Mesendoderm (in vitro differentiated cells): ENCODE measurements around the gene EXD2.

Experiments used
- DNase-seq: peaks from one replicate; pipeline ENCODE4 v3.0.0; 2013
- H2AK5ac ChIP-seq: 2 replicates; pipeline ENCODE4 v1.6.1; 2013; ENCODE audit warnings: low read length, inconsistent platforms
- H2BK120ac ChIP-seq: 2 replicates; pipeline ENCODE4 v1.6.1; 2013; ENCODE audit warnings: low read depth, mild to moderate bottlenecking, low read length, moderate library complexity, mixed read lengths
- H2BK15ac ChIP-seq: replicated peaks from 2 replicates; pipeline ENCODE4 v1.6.1; 2013; ENCODE audit warnings: low read depth, mild to moderate bottlenecking, moderate library complexity
- H2BK5ac ChIP-seq: 2 replicates; pipeline ENCODE4 v1.6.1; 2013; ENCODE audit warnings: low read length, inconsistent platforms
- H3K18ac ChIP-seq: 2 replicates; pipeline ENCODE4 v1.6.1; 2013; ENCODE audit warnings: mild to moderate bottlenecking, low read length, mixed read lengths
- H3K23ac ChIP-seq: one replicate; pipeline ENCODE4 v1.6.1; 2013; ENCODE audit warnings: low read length
- H3K27ac ChIP-seq: 2 replicates; pipeline ENCODE4 v1.5.1; 2013; ENCODE audit warnings: low read depth, mild to moderate bottlenecking, inconsistent platforms, low read length, moderate library complexity
- H3K27me3 ChIP-seq: 2 replicates; pipeline ENCODE4 v1.6.1; 2013; ENCODE audit warnings: low read length, control low read depth, mild to moderate bottlenecking, inconsistent platforms; ENCODE audit not compliant: insufficient read depth, poor library complexity
- H3K36me3 ChIP-seq: 2 replicates; pipeline ENCODE4 v1.6.1; 2013; ENCODE audit warnings: low read length, inconsistent platforms; ENCODE audit not compliant: control insufficient read depth, insufficient read depth
- H3K4ac ChIP-seq: one replicate; pipeline ENCODE4 v1.6.1; 2013; ENCODE audit warnings: low read depth, mild to moderate bottlenecking, low read length, moderate library complexity
- H3K4me1 ChIP-seq: 2 replicates; pipeline ENCODE4 v1.6.1; 2013; ENCODE audit warnings: low read depth, low read length, inconsistent platforms; ENCODE audit not compliant: control insufficient read depth
- H3K4me2 ChIP-seq: 2 replicates; pipeline ENCODE4 v1.6.1; 2013; ENCODE audit warnings: low read length
- H3K4me3 ChIP-seq: 2 replicates; pipeline ENCODE4 v1.5.1; 2013; ENCODE audit warnings: mild to moderate bottlenecking, low read length
- H3K56ac ChIP-seq: one replicate; pipeline ENCODE4 v1.6.1; 2013; ENCODE audit warnings: low read length
- H3K79me1 ChIP-seq: 2 replicates; pipeline ENCODE4 v1.6.1; 2013; ENCODE audit warnings: low read length, inconsistent platforms
- H3K79me2 ChIP-seq: 2 replicates; pipeline ENCODE4 v1.6.1; 2013; ENCODE audit warnings: mild to moderate bottlenecking, low read length; ENCODE audit not compliant: control insufficient read depth, insufficient read depth
- H3K9ac ChIP-seq: 2 replicates; pipeline ENCODE4 v1.6.1; 2013; ENCODE audit warnings: low read length, inconsistent platforms
- H4K5ac ChIP-seq: one replicate; pipeline ENCODE4 v1.6.1; 2013; ENCODE audit warnings: low read length
- H4K8ac ChIP-seq: one replicate; pipeline ENCODE4 v1.6.1; 2013; ENCODE audit warnings: low read depth, mild to moderate bottlenecking, control low read depth, low read length, moderate library complexity
- WGBS: extraction: QIAGEN DNeasy Blood & Tissue Kit; methylation state at CpG from one replicate; pipeline ENCODE4 v1.1.7; 2013; ENCODE audit warnings: low lambda C conversion rate, missing lambda C conversion rate; ENCODE audit not compliant: insufficient coverage; ENCODE audit errors: extremely low coverage; 5-methylcytosine and 5-hydroxymethylcytosine counted together

EXD2 gene

GRCh38 chr14:69252851-69253250 lies 61.6 kb downstream of the EXD2 start:
- DNase-seq: no peak
- Histone ChIP-seq H4K8ac (no peak overlapping the region), H3K18ac (no peak overlapping the region), H3K79me2 (no peaks in the 10 kb centered on the region), H3K23ac (no peak overlapping the region), H2BK120ac (no peak overlapping the region), H2BK5ac (no peak overlapping the region), H3K4me2 (no peak overlapping the region), H3K27ac (no peak overlapping the region), H3K4me1 (no peaks in the 10 kb centered on the region), H3K79me1 (no peaks in the 10 kb centered on the region), H2BK15ac (no peak overlapping the region), H3K36me3 (no peaks in the 10 kb centered on the region), H3K27me3 (no peaks in the 10 kb centered on the region), H3K9ac (no peak overlapping the region), H3K4me3 (no peak overlapping the region), H2AK5ac (no peak overlapping the region), H3K56ac (no peak overlapping the region), H3K4ac (no peak overlapping the region), H4K5ac (no peak overlapping the region)
- no CpG with 5 or more reads among the region's 3 CpGs for WGBS

GRCh38 chr14:69259168-69259526 lies 67.8 kb downstream of the EXD2 start:
- Histone ChIP-seq H4K5ac (no peak overlapping the region), H2BK120ac (no peak overlapping the region), H2BK5ac (no peak overlapping the region), H3K79me2 (no peaks in the 10 kb centered on the region), H3K27me3 (peaks cover 9% of the 10 kb centered on the region), H2AK5ac (no peak overlapping the region), H3K27ac (no peak overlapping the region), H2BK15ac (no peak overlapping the region), H3K36me3 (no peaks in the 10 kb centered on the region), H3K4ac (no peak overlapping the region), H3K4me2 (peak overlapping the region; percentile 43), H3K18ac (no peak overlapping the region), H3K9ac (peak overlapping the region; percentile 41), H3K4me3 (peak overlapping the region; percentile 4), H3K56ac (peak overlapping the region; percentile 70), H3K4me1 (no peaks in the 10 kb centered on the region), H3K23ac (peak overlapping the region; percentile 4), H3K79me1 (no peaks in the 10 kb centered on the region), H4K8ac (no peak overlapping the region)
- WGBS: no CpG with 5 or more reads among the region's 14 CpGs
- DNase-seq: peak; percentile 15

GRCh38 chr14:69259527-69260189 lies 68.4 kb downstream of the EXD2 start, which contains the start of gene GALNT16:
Gene GALNT16, plus strand, starts transcription at chr14:69260158. Its CDS starts 133 bp downstream, at chr14:69260291.
- Histone ChIP-seq H3K27me3 (peaks cover 9% of the 10 kb centered on the region), H3K4me3 (peak within 1 kb of the TSS; percentile 46), H4K8ac (no peak within 1 kb of the TSS), H3K79me1 (no peaks in the 10 kb centered on the region), H3K9ac (peak within 1 kb of the TSS; percentile 57), H2BK15ac (no peak within 1 kb of the TSS), H3K23ac (peak within 1 kb of the TSS; percentile 4), H2BK5ac (no peak within 1 kb of the TSS), H3K56ac (peak within 1 kb of the TSS; percentile 81), H3K18ac (no peak within 1 kb of the TSS), H3K27ac (no peak within 1 kb of the TSS), H3K4me2 (peak within 1 kb of the TSS; percentile 99), H3K36me3 (no peaks in the 10 kb centered on the region), H3K4me1 (no peaks in the 10 kb centered on the region), H2BK120ac (no peak within 1 kb of the TSS), H2AK5ac (no peak within 1 kb of the TSS), H3K4ac (no peak within 1 kb of the TSS), H4K5ac (no peak within 1 kb of the TSS), H3K79me2 (no peaks in the 10 kb centered on the region)
- no CpG with 5 or more reads among the region's 74 CpGs for WGBS
- peak; percentile 66 for DNase-seq

GRCh38 chr14:69260190-69260860 lies 69.0 kb downstream of the EXD2 start:
- Histone ChIP-seq H3K27ac (no peak overlapping the region), H3K23ac (no peak overlapping the region), H3K4ac (no peak overlapping the region), H3K4me3 (peak overlapping the region; percentile 45), H2AK5ac (no peak overlapping the region), H3K9ac (peak overlapping the region; percentile 57), H3K4me1 (no peaks in the 10 kb centered on the region), H3K79me1 (no peaks in the 10 kb centered on the region), H2BK5ac (no peak overlapping the region), H3K18ac (no peak overlapping the region), H3K36me3 (no peaks in the 10 kb centered on the region), H3K27me3 (peaks cover 9% of the 10 kb centered on the region), H2BK15ac (no peak overlapping the region), H3K4me2 (peak overlapping the region; percentile 99), H3K79me2 (no peaks in the 10 kb centered on the region), H4K5ac (no peak overlapping the region), H4K8ac (no peak overlapping the region), H2BK120ac (no peak overlapping the region), H3K56ac (peak overlapping the region; percentile 81)
- WGBS: no CpG with 5 or more reads among the region's 78 CpGs
- DNase-seq: peak; percentile 79

- WGBS: no CpG with 5 or more reads among the region's 64 CpGs
- Histone ChIP-seq H3K18ac (no peak overlapping the region), H3K27ac (no peak overlapping the region), H3K4me3 (no peak overlapping the region), H3K4ac (no peak overlapping the region), H3K36me3 (no peaks in the 10 kb centered on the region), H3K79me1 (no peaks in the 10 kb centered on the region), H2BK5ac (no peak overlapping the region), H3K4me2 (peak overlapping the region; percentile 99), H3K9ac (no peak overlapping the region), H4K8ac (no peak overlapping the region), H3K56ac (peak overlapping the region; percentile 70), H2BK15ac (no peak overlapping the region), H3K27me3 (peaks cover 9% of the 10 kb centered on the region), H3K23ac (no peak overlapping the region), H4K5ac (no peak overlapping the region), H3K79me2 (no peaks in the 10 kb centered on the region), H2AK5ac (no peak overlapping the region), H2BK120ac (no peak overlapping the region), H3K4me1 (no peaks in the 10 kb centered on the region)
- peak; percentile 54 for DNase-seq
Observed at GRCh38 chr14:69260861-69261564, 69.7 kb downstream of the EXD2 start.
